Activated CD4-positive, CD25-positive, alpha-beta regulatory T cell treated with anti-CD3 and anti-CD28 coated beads, Interleukin-2, amount 50 U/mL, for 72 hours (primary cell): ENCODE data around the gene ADGRE3.
A peak's percentile ranks its signal among the peaks of the same experiment; 100 is the strongest.

ENCODE experiments used
- DNase-seq: peaks from one replicate; pipeline ENCODE4 v3.0.0; 2021

Gene ADGRE3

GRCh38 chr19:14674764-14675163, at the start of gene ADGRE3:
ADGRE3 (minus strand) TSS chr19:14674844; CDS start chr19:14674770, 74 bp downstream.
- DNase-seq: no peak

GRCh38 chr19:14722127-14722526, 47.5 kb upstream of the ADGRE3 start:
- no peak for DNase-seq

GRCh38 chr19:14719162-14719561, 44.5 kb upstream of the ADGRE3 start:
- DNase-seq: no peak

- no peak for DNase-seq
These were observed 44.0 kb upstream of the ADGRE3 start for GRCh38 chr19:14718522-14719116.

GRCh38 chr19:14715841-14716240, 41.2 kb upstream of the ADGRE3 start:
- DNase-seq: no peak

- no peak for DNase-seq
These were observed 29.8 kb upstream of the ADGRE3 start for GRCh38 chr19:14704450-14704849.

GRCh38 chr19:14703833-14704232, 29.2 kb upstream of the ADGRE3 start:
- no peak for DNase-seq

- no peak for DNase-seq
These were observed 26.2 kb upstream of the ADGRE3 start for GRCh38 chr19:14700711-14701375.

- no peak for DNase-seq
These were observed 25.0 kb upstream of the ADGRE3 start for GRCh38 chr19:14699641-14700040.

GRCh38 chr19:14695471-14695870, 20.8 kb upstream of the ADGRE3 start:
- DNase-seq: no peak

GRCh38 chr19:14694641-14695266, 20.1 kb upstream of the ADGRE3 start:
- DNase-seq: no peak

GRCh38 chr19:14689598-14690503, 15.2 kb upstream of the ADGRE3 start, which contains the start of gene ZNF333:
ZNF333 (plus strand) TSS chr19:14690048; CDS start chr19:14693492, 3,444 bp downstream.
- peak; percentile 98 for DNase-seq

- DNase-seq: no peak
These were observed 11.8 kb upstream of the ADGRE3 start for GRCh38 chr19:14686411-14686810.

GRCh38 chr19:14683439-14683838, 8.8 kb upstream of the ADGRE3 start:
- DNase-seq: no peak

GRCh38 chr19:14682084-14682483, 7.4 kb upstream of the ADGRE3 start:
- no peak for DNase-seq

- no peak for DNase-seq
These were observed 3.6 kb upstream of the ADGRE3 start for GRCh38 chr19:14678199-14678598.

- no peak for DNase-seq
These were observed 2.8 kb upstream of the ADGRE3 start for GRCh38 chr19:14677464-14677863.

GRCh38 chr19:14676762-14677161, 2.1 kb upstream of the ADGRE3 start:
- DNase-seq: no peak

- DNase-seq: no peak
These were observed 1.6 kb downstream of the ADGRE3 start for GRCh38 chr19:14673088-14673487.

GRCh38 chr19:14672188-14672872, 2.3 kb downstream of the ADGRE3 start:
- no peak for DNase-seq

GRCh38 chr19:14670408-14670807, 4.2 kb downstream of the ADGRE3 start:
- no peak for DNase-seq

- no peak for DNase-seq
These were observed 4.7 kb downstream of the ADGRE3 start for GRCh38 chr19:14669940-14670339.
